Smooth muscle cell (in vitro differentiated cells): ENCODE results near the gene FXYD3. TPM values are rescaled to one million over a fixed set of nuclear protein-coding genes. Genes with fewer than 3 reads are reported as not detected.

Source experiments
- DNase-seq: peaks from one replicate; lab custom pipeline; 2025; ENCODE audit not compliant: unreplicated experiment; lab: John Stamatoyannopoulos, UW
- H2AFZ ChIP-seq: fragments of 200-600 bp; sonication (generic); 2 replicates; pipeline ENCODE4 v1.6.0; 2016; ENCODE audit warnings: antibody characterized with exemption, low read depth, mild to moderate bottlenecking
- H3F3A ChIP-seq: fragments of 200-600 bp; sonication (generic); 2 replicates; pipeline ENCODE4 v1.6.0; 2017; ENCODE audit warnings: antibody characterized with exemption, low read depth
- H3K27ac ChIP-seq: fragments of 200-600 bp; sonication (generic); 2 replicates; pipeline ENCODE4 v1.5.1; 2016; ENCODE audit warnings: low read depth, mild to moderate bottlenecking
- H3K27me3 ChIP-seq: fragments of 200-600 bp; sonication (generic); 2 replicates; pipeline ENCODE4 v1.6.1; 2016; ENCODE audit warnings: low read depth, mild to moderate bottlenecking
- H3K36me3 ChIP-seq: fragments of 200-600 bp; sonication (generic); 2 replicates; pipeline ENCODE4 v1.5.1; 2016; ENCODE audit warnings: low read depth
- H3K4me1 ChIP-seq: fragments of 200-600 bp; sonication (generic); 2 replicates; pipeline ENCODE4 v1.5.1; 2016; ENCODE audit warnings: low read depth
- H3K4me2 ChIP-seq: fragments of 200-600 bp; sonication (generic); 2 replicates; pipeline ENCODE4 v1.6.0; 2016; ENCODE audit warnings: mild to moderate bottlenecking
- H3K4me3 ChIP-seq: fragments of 200-600 bp; sonication (generic); 2 replicates; pipeline ENCODE4 v1.5.1; 2016; ENCODE audit warnings: mild to moderate bottlenecking
- H3K79me2 ChIP-seq: fragments of 200-600 bp; sonication (generic); 2 replicates; pipeline ENCODE4 v1.6.0; 2016; ENCODE audit warnings: low read depth, mild to moderate bottlenecking
- H3K9ac ChIP-seq: fragments of 200-600 bp; sonication (generic); 2 replicates; pipeline ENCODE4 v1.6.0; 2016; ENCODE audit warnings: low read depth
- H3K9me3 ChIP-seq: fragments of 200-600 bp; sonication (generic); replicated peaks from 2 replicates; pipeline ENCODE4 v1.5.1; 2016; ENCODE audit warnings: low read depth
- H4K20me1 ChIP-seq: fragments of 200-600 bp; sonication (generic); 2 replicates; pipeline ENCODE4 v1.6.0; 2016; ENCODE audit warnings: low read depth
- CTCF ChIP-seq: fragments of 200-600 bp; sonication (generic); IDR thresholded peaks from 2 replicates; pipeline ENCODE4 v1.5.1; 2017; ENCODE audit warnings: borderline replicate concordance, mild to moderate bottlenecking, antibody characterized with exemption; ENCODE audit not compliant: insufficient read depth, poor library complexity, severe bottlenecking
- WGBS: methylation state at CpG from one replicate; pipeline ENCODE4 v1.1.7; 2016; ENCODE audit warnings: low lambda C conversion rate; 5-methylcytosine and 5-hydroxymethylcytosine counted together
- polyA plus RNA-seq: library from polyadenylated mRNA; unstranded; fragments of >200 nt; fragmentation: Nextera tagmentation; extraction: Ambion mirVana; gene quantifications from 2 replicates; pipeline ENCODE4 v1.2.1, GENCODE V29; 2016
- total RNA-seq: library from RNA; depleted of rRNA; stranded (reverse); fragments of >200 nt; gene quantifications from 2 replicates; pipeline ENCODE4 v1.2.3, GENCODE V29; 2014

FXYD3 gene
- total and polyA plus RNA-seq, 2 experiments from 2014 or later, result 23.0 to 37.0 TPM

GRCh38 chr19:35105047-35105410 is 10.6 kb upstream of the FXYD3 start:
- Histone ChIP-seq H3K27me3 (no peaks in the 10 kb centered on the region), H3K9me3 (no peaks in the 10 kb centered on the region), H4K20me1 (no peaks in the 10 kb centered on the region), H3K79me2 (no peaks in the 10 kb centered on the region), H3K4me3 (no peak overlapping the region), H2AFZ (no peak overlapping the region), H3K36me3 (no peaks in the 10 kb centered on the region), H3K4me2 (no peak overlapping the region), H3K4me1 (no peaks in the 10 kb centered on the region), H3K27ac (no peak overlapping the region), H3F3A (no peaks in the 10 kb centered on the region), H3K9ac (no peak overlapping the region)
- TF ChIP-seq CTCF, result no peak
- 98% methylated on average over 5 of the region's 6 CpGs for WGBS
- no peak for DNase-seq

DNA sequence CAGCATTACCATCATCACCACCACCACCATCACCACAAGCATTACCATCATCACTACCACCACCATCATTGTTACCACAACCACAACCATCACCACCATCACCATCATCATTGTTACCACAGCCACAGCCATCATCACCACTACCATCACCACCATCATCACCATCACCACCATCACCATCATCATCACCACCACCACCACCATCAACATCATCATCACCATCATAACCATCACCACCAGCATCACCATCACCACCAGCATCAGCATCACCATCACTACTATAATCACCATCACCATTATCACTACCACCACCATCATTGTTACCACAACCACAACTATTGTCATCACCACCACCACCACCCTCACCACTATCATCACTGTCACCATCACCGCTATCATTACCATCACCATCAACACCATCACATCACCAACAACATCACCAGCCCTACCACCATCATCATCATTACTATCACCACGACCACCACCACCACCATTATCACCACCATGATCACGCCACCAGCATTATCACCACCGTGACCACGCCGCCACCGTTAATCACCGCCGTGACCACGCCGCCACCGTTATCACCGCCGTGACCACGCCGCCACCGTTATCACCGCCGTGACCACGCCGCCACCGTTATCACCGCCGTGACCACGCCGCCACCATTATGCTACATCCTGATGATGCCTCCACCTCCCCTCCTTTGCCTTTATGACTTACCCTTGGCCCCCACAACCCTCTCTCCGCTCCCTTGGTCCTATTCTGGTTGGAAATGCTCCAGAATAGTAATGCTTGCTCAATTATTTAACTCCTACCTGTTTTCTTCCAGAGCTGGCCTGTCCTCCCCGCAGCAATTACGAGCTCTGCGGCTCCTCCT is 10.0 kb upstream of the FXYD3 start:
- 87% methylated on average over 30 of the region's 30 CpGs for WGBS
- Histone ChIP-seq H3K4me1 (no peaks in the 10 kb centered on the region), H2AFZ (no peak overlapping the region), H3K79me2 (no peaks in the 10 kb centered on the region), H3K9ac (no peak overlapping the region), H3K27ac (no peak overlapping the region), H3K4me2 (no peak overlapping the region), H3K4me3 (no peak overlapping the region), H3K9me3 (no peaks in the 10 kb centered on the region), H4K20me1 (no peaks in the 10 kb centered on the region), H3K36me3 (no peaks in the 10 kb centered on the region), H3F3A (no peaks in the 10 kb centered on the region), H3K27me3 (no peaks in the 10 kb centered on the region)
- DNase-seq, result no peak
- no peak for TF ChIP-seq CTCF

- Histone ChIP-seq H4K20me1 (no peaks in the 10 kb centered on the region), H3K9me3 (no peaks in the 10 kb centered on the region), H2AFZ (no peak overlapping the region), H3K27ac (no peak overlapping the region), H3K36me3 (no peaks in the 10 kb centered on the region), H3K27me3 (no peaks in the 10 kb centered on the region), H3F3A (no peaks in the 10 kb centered on the region), H3K9ac (no peak overlapping the region), H3K4me3 (no peak overlapping the region), H3K4me1 (no peaks in the 10 kb centered on the region), H3K4me2 (no peak overlapping the region), H3K79me2 (no peaks in the 10 kb centered on the region)
- WGBS, result 98% methylated on average over 9 of the region's 9 CpGs
- TF ChIP-seq CTCF, result no peak
- DNase-seq, result no peak
Measured at GRCh38 chr19:35106291-35106583, 9.4 kb upstream of the FXYD3 start.
